PC-9 (cell line): Measurements from ENCODE around the gene SPPL2A. TPM values are rescaled to one million over a fixed set of nuclear protein-coding genes. Genes with fewer than 3 reads are reported as not detected.

Experiments
- BruUV-seq: library from RNA; stranded (reverse); fragments of 400-500 nt; replicated peaks from 2 replicates; lab custom pipeline; 2021; lab: Mats Ljungman, UMichigan
- CTCF ChIA-PET: fragments of 300-600 bp; sonication (Branson Sonifier 250); formaldehyde crosslinking; loops from one replicate; lab custom pipeline; 2022; ENCODE audit warnings: antibody characterized with exemption; lab: Charles Lee
- POLR2A ChIA-PET: fragments of 300-600 bp; sonication (Branson Sonifier 250); formaldehyde crosslinking; loops from one replicate; lab custom pipeline; 2022; ENCODE audit warnings: antibody characterized with exemption; ENCODE audit not compliant: unreplicated experiment; lab: Charles Lee
- DNase-seq, 2 experiments: peaks; one replicate each; pipeline versions ENCODE4 v3.0.0 to v3.0.0-alpha.2; 2015 to 2022; ENCODE audit warnings: mixed read lengths in 1 of 2
- H2AFZ ChIP-seq: fragments of 200-600 bp; sonication (generic); 2 replicates; pipeline ENCODE4 v1.8.1; 2017; ENCODE audit warnings: antibody characterized with exemption
- H3F3A ChIP-seq: fragments of 200-600 bp; sonication (generic); 2 replicates; pipeline ENCODE4 v1.8.1; 2017; ENCODE audit warnings: antibody characterized with exemption, mild to moderate bottlenecking, low read depth; ENCODE audit not compliant: insufficient read depth
- H3K27ac ChIP-seq: fragments of 200-600 bp; sonication (generic); 2 replicates; pipeline ENCODE4 v1.6.1; 2016; ENCODE audit warnings: mixed run types
- H3K27me3 ChIP-seq: fragments of 200-600 bp; sonication (generic); 2 replicates; pipeline ENCODE4 v1.6.1; 2016; ENCODE audit warnings: low read depth, mixed run types; ENCODE audit not compliant: insufficient read depth
- H3K36me3 ChIP-seq: fragments of 200-600 bp; sonication (generic); 2 replicates; pipeline ENCODE4 v1.6.1; 2016; ENCODE audit warnings: low read depth, mixed run types
- H3K4me1 ChIP-seq: fragments of 200-600 bp; sonication (generic); replicated peaks from 2 replicates; pipeline ENCODE4 v1.6.1; 2016; ENCODE audit warnings: mixed run types; ENCODE audit not compliant: insufficient read depth
- H3K4me2 ChIP-seq: fragments of 200-600 bp; sonication (generic); 2 replicates; pipeline ENCODE4 v1.6.1; 2017; ENCODE audit warnings: mixed run types
- H3K4me3 ChIP-seq: fragments of 200-600 bp; sonication (generic); 2 replicates; pipeline ENCODE4 v1.6.1; 2016; ENCODE audit warnings: mixed run types
- H3K79me2 ChIP-seq: fragments of 200-600 bp; sonication (generic); 2 replicates; pipeline ENCODE4 v1.6.1; 2017; ENCODE audit warnings: low read depth, mixed run types
- H3K9me2 ChIP-seq: fragments of 200-600 bp; sonication (generic); 2 replicates; pipeline ENCODE4 v1.8.1; 2017; ENCODE audit warnings: mild to moderate bottlenecking; ENCODE audit not compliant: insufficient read depth
- H3K9me3 ChIP-seq: fragments of 200-600 bp; sonication (generic); 2 replicates; pipeline ENCODE4 v1.8.1; 2016; ENCODE audit warnings: low read depth; ENCODE audit not compliant: insufficient read depth
- H4K20me1 ChIP-seq: fragments of 200-600 bp; sonication (generic); 2 replicates; pipeline ENCODE4 v1.8.1; 2017; ENCODE audit not compliant: insufficient read depth
- CTCF ChIP-seq: fragments of 200-600 bp; sonication (generic); conservative IDR thresholded peaks from 2 replicates; pipeline ENCODE4 v1.6.1; 2017; ENCODE audit warnings: mixed run types, antibody characterized with exemption, mild to moderate bottlenecking, moderate library complexity
- EZH2 ChIP-seq: fragments of 200-600 bp; sonication (generic); IDR thresholded peaks from 2 replicates; pipeline ENCODE4 v1.8.0; 2017; ENCODE audit warnings: antibody characterized with exemption, low read depth
- intact Hi-C: fragments of 100-400 bp; cut with micrococcal nuclease; formaldehyde crosslinking; loops from one replicate; pipeline ENCODE4 v1.10.0; 2022; ENCODE audit not compliant: unreplicated experiment
- total RNA-seq: library from RNA; stranded (reverse); gene quantifications from 2 replicates; pipeline ENCODE4 v1.2.3, GENCODE V29; 2021

SPPL2A gene
- total RNA-seq, 1 experiment from 2014 or later = 70.6 TPM

GRCh38 chr15:50777042-50777441 lies 11.5 kb upstream of the SPPL2A start:
- no TSS peak for BruUV-seq
- Histone ChIP-seq H3K4me3 (no peak overlapping the region), H3K9me3 (no peaks in the 10 kb centered on the region), H3F3A (0 out of 2 replicates have a peak, but pooled peaks cover 3% of the 10 kb centered on the region), H2AFZ (no peak overlapping the region), H3K9me2 (no peaks in the 10 kb centered on the region), H3K79me2 (no peaks in the 10 kb centered on the region), H4K20me1 (no peaks in the 10 kb centered on the region), H3K27ac (no peak overlapping the region), H3K4me1 (no peaks in the 10 kb centered on the region), H3K4me2 (no peak overlapping the region), H3K27me3 (no peaks in the 10 kb centered on the region), H3K36me3 (no peaks in the 10 kb centered on the region)
- intact Hi-C loops = no loop called here
- no peak for DNase-seq
- CTCF ChIA-PET = no interaction called here
- TF ChIP-seq CTCF (no peak; the same call in 1 of the 2 replicates), EZH2 (no peak)
- POLR2A ChIA-PET = no interaction called here

- Histone ChIP-seq H3K36me3 (no peaks in the 10 kb centered on the region), H3K27ac (no peak overlapping the region), H3K4me1 (no peaks in the 10 kb centered on the region), H3K4me2 (no peak overlapping the region), H3F3A (0 out of 2 replicates have a peak, but pooled peaks cover 3% of the 10 kb centered on the region), H3K27me3 (no peaks in the 10 kb centered on the region), H3K4me3 (no peak overlapping the region), H4K20me1 (no peaks in the 10 kb centered on the region), H3K79me2 (no peaks in the 10 kb centered on the region), H2AFZ (no peak overlapping the region), H3K9me2 (no peaks in the 10 kb centered on the region), H3K9me3 (no peaks in the 10 kb centered on the region)
- ChIA-PET CTCF (no interaction called here), POLR2A (no interaction called here)
- no TSS peak for BruUV-seq
- intact Hi-C loops = no loop called here
- TF ChIP-seq EZH2 (no peak), CTCF (no peak)
- peak in 1 of 2 experiments; percentile 43 for DNase-seq
These were observed 8.9 kb upstream of the SPPL2A start for GRCh38 chr15:50774450-50774849.

GRCh38 chr15:50773389-50773788 lies 7.9 kb upstream of the SPPL2A start:
- no peaks in the 10 kb centered on the region for H3K9me3 ChIP-seq
- CTCF ChIA-PET = no interaction called here
- no peaks in the 10 kb centered on the region for H3K36me3 ChIP-seq
- H3K4me2 ChIP-seq = no peak overlapping the region
- H3K79me2 ChIP-seq = no peaks in the 10 kb centered on the region
- BruUV-seq = no TSS peak
- H3K4me1 ChIP-seq = no peaks in the 10 kb centered on the region
- no peak overlapping the region for H2AFZ ChIP-seq
- H3K27me3 ChIP-seq = no peaks in the 10 kb centered on the region
- no peak for DNase-seq
- no peak overlapping the region for H3K27ac ChIP-seq
- H3K4me3 ChIP-seq = no peak overlapping the region
- no peaks in the 10 kb centered on the region for H4K20me1 ChIP-seq
- TF ChIP-seq CTCF (no peak), EZH2 (no peak)
- no peaks in the 10 kb centered on the region for H3K9me2 ChIP-seq
- intact Hi-C loops = no loop called here
- 0 out of 2 replicates have a peak, but pooled peaks cover 3% of the 10 kb centered on the region for H3F3A ChIP-seq
- POLR2A ChIA-PET = interaction anchor here (0.7 kb wide), 1 partner anchor 10 kb away, joined by 28 read pairs; no protein-coding TSS in a partner anchor
